Stimulated activated CD8-positive, alpha-beta memory T cell treated with anti-CD3 and anti-CD28 coated beads, Interleukin-2, amount 100 ng/mL, for 48 hours (primary cell): ENCODE measurements around the gene IGFBP2.

Source experiments
- DNase-seq, 2 donors: peaks; one replicate each; pipeline ENCODE4 v3.0.0-alpha.2; 2020; ENCODE audit warnings: low read depth in 2 of 2

The IGFBP2 gene

GRCh38 chr2:216681683-216682082 is 48.5 kb downstream of the IGFBP2 start:
- no peak for DNase-seq

GRCh38 chr2:216683846-216684245 is 50.6 kb downstream of the IGFBP2 start:
- no peak for DNase-seq

GRCh38 chr2:216685327-216685875 is 52.2 kb downstream of the IGFBP2 start:
- no peak for DNase-seq

DNA sequence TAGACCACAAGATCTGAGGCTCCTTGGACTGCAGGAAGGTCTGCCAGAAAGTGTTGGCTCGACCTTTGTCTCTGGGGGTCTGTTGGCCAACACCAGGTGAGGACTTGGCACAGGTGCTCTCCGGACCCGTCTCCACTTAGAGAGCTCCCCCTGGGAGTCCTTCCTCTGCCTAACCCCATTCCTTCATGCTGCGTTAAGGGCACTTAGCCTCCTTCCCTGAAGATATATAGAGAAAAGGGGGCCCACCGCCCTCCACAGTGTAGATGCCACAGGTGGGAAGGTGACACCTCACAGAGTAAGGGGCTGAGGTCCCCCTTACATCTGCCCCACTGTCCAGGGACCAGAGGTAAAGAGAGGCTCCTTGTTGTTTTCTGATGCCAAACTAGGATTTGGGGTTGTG is 53.9 kb downstream of the IGFBP2 start:
- DNase-seq: no peak

- no peak for DNase-seq
These were observed 54.4 kb downstream of the IGFBP2 start for GRCh38 chr2:216687646-216688045.

DNA sequence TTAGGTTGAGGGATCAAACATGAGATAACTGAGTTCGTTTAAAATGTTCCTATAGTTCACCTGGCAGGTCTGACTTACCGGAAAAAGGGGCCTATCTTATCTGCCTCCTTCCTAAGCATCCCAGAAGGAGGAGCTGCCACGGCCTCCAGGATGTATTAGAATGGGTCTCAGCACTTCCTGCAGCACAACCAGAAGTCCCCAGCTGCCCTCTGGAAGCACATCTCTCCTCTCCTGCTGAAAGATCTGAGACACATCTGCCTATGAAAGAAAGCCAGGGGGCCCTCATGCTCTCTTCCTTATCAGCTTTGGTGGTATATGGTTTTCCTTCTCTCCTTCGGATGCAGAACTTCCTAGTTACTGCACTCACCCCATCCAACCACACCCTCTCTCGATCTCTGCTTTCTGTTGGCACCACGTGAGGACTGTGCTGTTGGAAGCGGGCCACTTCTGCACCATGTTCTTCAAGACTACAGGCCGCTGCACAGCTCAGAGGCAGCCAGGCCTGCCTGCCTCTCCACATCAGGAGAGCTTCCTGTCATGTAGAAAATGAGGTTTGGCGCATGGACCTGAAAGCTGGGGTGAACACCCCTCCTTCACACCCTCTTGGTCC is 55.6 kb downstream of the IGFBP2 start:
- DNase-seq: no peak

- DNase-seq: no peak
These were observed 56.2 kb downstream of the IGFBP2 start for GRCh38 chr2:216689397-216689796.

- DNase-seq: no peak
These were observed 57.2 kb downstream of the IGFBP2 start for GRCh38 chr2:216690456-216690852.

DNA sequence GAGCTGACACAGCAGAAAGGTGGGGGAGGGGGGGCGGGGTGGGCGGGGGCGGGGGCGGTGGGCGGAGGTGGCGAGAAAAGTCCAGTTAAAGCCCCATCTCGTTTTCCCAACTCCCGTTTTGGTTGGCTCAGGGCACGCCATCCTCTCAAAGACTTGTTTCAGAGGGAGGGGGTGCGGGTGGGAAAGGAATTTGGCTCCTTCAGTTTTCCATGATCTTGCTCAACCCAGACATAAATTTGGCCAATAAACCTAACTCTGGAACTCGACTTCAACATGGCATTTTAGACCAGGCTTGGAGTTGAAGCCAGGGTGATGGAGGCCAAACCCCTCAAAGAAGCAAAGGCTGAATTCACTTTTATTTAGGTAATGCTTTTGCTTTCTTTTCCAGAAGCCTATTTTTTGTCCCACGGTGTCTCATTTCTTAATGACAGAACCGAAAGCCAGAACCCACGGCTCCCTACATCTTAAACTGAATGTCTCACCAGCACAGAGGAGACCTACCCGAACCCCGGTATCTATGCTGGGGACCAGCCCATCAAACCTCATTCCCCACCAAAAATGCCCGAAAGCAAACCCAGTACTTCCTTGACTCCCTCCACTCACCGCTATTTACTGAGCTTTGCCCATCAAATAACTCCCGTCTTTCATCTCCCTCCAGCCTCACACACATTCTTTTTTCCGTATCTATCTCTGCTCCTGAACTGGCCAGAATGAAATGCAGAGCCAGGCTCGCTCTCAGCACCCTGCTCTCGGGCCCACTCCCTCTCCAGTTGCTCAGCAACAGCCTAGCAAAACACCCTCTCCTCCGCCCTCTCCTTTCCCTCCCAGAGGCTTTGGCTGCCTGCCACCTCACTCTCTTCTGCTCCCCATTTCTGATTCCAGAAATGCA is 57.9 kb downstream of the IGFBP2 start:
- no peak for DNase-seq

DNA sequence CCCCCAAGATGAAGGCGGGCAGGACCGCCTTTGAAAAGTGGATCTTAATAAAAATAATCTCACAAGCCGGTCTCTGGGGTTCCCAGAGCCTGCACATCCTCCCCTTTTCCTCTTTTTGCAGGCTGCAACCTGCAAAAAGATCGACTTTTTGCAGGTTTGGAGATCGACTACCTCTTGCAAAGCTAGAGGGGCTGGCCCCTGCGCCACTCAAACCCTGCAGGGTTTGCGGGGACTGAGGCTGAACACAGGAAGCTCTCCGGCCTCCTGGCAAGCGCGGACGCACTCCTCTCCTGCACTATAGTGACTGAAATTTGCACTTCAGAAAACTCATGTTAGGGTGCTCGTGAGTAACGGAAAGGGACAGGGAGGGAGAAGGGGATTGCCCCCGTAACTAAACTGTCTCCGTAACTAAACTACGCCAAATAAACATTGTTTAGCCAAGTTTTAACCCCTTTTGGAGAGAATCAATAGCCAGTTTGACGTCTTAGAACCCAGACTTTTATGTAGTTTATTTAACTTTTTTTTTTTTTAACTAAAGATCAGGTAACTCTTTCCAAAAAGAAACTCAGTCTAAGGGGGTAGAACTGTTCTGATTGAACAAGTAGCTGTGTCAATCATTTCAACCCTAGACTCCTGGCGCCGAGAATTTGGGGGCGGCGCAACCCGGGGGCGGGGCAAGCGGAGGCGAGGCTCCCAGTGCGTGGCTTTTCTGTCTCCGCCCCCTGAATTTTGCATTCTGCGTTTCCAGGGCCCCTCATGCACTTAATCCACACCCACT is 59.6 kb downstream of the IGFBP2 start:
- DNase-seq: peak; percentile 61 to 67

GRCh38 chr2:216693414-216694080 is 60.3 kb downstream of the IGFBP2 start:
- DNase-seq: no peak

- peak in 1 of 2 donors; percentile 27 for DNase-seq
These were observed 61.0 kb downstream of the IGFBP2 start for GRCh38 chr2:216694082-216694825.

DNA sequence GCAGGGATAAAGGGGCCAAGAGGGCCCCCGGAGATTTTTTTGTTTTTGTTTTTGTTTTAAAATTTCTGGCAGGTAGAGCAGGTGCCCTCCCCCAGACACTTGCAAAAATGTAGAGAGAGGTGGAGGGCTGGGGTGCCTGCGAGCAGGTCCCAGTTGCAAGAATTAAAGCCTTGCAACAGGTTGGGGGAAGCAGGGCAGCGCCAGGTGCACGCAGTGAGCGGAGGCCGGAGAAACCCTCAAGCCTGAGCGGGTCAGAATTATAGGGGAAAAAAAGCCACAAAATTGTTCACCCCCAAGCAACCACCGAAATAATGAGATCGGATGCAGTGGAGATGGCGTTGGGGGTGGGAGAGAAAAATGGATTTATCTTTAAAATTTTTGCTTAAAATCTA is 61.6 kb downstream of the IGFBP2 start:
- no peak for DNase-seq

- no peak for DNase-seq
These were observed 62.2 kb downstream of the IGFBP2 start, which contains the start of gene IGFBP5 for GRCh38 chr2:216695401-216695821. IGFBP5 (minus strand) TSS chr2:216695549; CDS start chr2:216694775, 774 bp downstream.

DNA sequence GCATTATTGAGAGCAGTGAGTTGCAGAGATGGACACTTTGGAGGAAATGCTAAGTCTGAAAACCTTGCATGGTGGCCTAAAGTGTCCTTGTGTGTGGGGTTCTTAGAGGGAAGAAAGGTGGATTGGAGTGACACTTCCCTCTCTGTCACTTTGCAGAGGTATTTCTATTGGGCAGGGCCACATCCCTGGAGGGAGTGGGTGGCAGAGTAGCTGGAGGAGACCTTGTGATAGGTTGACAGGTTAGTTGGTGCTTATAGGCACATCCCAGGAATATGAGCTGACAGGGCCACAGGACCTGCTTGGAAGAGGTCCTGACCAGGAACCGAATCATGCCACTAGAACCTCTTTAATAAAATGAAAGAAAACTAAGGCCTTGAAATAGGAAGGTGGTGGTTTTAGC is 63.1 kb downstream of the IGFBP2 start:
- DNase-seq: no peak

DNA sequence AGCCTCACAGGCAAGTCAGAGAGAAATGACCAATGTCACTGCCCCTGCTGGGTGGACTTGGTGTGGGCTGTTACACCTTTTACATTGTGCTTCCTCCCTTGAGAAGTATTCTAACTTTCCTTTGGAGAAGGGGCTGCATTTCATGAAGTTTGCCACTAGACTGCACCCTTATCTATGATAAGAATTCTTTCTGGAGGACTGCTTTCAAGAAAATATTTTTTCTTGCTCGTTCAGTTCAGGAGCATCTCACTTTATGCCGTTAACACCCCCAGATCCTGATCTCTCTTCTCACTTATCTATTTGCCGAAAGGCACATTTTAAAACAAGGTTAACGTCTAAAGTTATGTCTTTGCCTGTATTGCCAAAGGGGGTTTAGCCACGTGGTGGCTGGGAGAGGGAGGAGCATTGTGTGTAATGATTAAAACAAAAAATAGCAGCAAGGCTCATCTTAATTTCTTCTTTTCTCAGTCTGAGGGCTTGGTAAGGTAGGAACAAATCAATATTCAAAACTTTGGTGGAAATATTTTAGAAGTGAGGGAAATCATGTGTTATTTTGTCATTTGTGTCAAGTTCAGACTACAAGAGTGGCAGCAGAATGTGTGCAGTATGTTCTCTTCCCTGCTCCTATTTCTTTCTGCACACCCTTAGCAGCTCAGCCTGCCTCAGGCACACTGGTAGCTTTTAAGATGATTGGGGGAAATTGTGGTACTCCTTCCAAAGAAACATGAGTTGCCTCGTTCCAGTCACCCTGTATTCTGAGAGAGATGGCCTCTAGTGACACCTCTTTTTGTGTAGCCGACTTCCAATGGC is 63.7 kb downstream of the IGFBP2 start:
- DNase-seq: no peak

- no peak for DNase-seq
These were observed 65.1 kb downstream of the IGFBP2 start for GRCh38 chr2:216698293-216698692.

DNA sequence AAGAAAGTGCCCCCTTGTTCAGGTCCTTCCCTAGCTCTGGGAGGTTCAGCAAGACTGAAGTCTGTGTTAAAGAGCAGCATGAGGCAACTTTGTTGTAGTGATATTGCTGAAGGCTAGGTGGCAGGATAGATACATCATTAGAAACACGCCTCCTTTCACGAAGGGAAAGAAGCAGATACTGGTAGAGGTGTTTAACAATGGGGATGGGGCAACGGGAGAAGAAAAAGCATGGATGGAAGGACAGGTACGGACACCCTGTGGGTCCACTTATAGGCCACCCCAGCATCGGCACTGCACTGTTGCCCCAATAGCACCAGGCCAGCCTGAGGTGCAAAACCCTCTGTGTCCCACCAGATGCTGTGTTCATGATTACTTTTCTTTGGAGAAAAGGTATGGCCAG is 65.7 kb downstream of the IGFBP2 start:
- no peak for DNase-seq

- DNase-seq: no peak
These were observed 66.9 kb downstream of the IGFBP2 start for GRCh38 chr2:216700088-216700567.

DNA sequence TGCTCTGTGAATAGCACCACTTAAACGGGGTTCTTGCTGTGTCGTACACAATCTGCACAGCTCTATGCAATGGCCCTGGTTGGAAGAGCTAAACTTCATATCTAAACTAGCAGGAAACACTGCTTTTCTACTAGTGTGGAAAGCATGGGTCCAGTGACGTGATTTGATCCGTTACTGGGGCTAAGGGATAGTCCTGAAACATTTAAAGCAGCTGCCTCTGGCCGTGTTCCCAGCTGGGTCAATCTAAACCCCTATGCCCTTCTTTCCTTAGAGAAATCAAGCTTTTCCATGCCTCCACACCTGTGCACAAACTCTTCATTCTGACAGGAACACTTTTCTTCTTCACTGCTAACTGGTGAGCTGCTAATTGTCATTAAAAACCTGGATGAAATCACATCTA is 67.6 kb downstream of the IGFBP2 start:
- DNase-seq: no peak
